Neural cell (in vitro differentiated cells): Measurements from ENCODE around the gene AFAP1L1.

Experiments used
- EP300 ChIP-seq: fragments of 450-650 bp; conservative IDR thresholded peaks from 2 replicates; pipeline ENCODE4 v1.6.1; 2014; ENCODE audit warnings: antibody characterized with exemption, mild to moderate bottlenecking, moderate library complexity; ENCODE audit not compliant: poor library complexity, severe bottlenecking
- EZH2 ChIP-seq: fragments of 200-600, 300-800 bp; shearing (Covaris generic), sonication (generic); IDR thresholded peaks from 2 replicates; pipeline ENCODE4 v1.6.1; 2014; ENCODE audit warnings: antibody characterized with exemption, low read length, borderline replicate concordance, mild to moderate bottlenecking; ENCODE audit not compliant: insufficient read depth, poor library complexity, severe bottlenecking
- MXI1 ChIP-seq: fragments of 450-650 bp; conservative IDR thresholded peaks from 2 replicates; pipeline ENCODE4 v1.6.1; 2014; ENCODE audit warnings: antibody characterized with exemption, mild to moderate bottlenecking; ENCODE audit not compliant: poor library complexity, severe bottlenecking
- POLR2AphosphoS5 ChIP-seq: IDR thresholded peaks from 2 replicates; pipeline ENCODE4 v1.6.1; 2012
- RAD21 ChIP-seq: fragments of 450-650 bp; conservative IDR thresholded peaks from 2 replicates; pipeline ENCODE4 v1.6.1; 2014; ENCODE audit warnings: antibody characterized with exemption, mild to moderate bottlenecking, moderate library complexity
- SMC3 ChIP-seq: fragments of 450-650 bp; conservative IDR thresholded peaks from 2 replicates; pipeline ENCODE4 v1.6.1; 2014; ENCODE audit warnings: antibody characterized with exemption, mild to moderate bottlenecking, moderate library complexity; ENCODE audit not compliant: poor library complexity
- TAF1 ChIP-seq: IDR thresholded peaks from 2 replicates; pipeline ENCODE4 v1.6.1; 2012; ENCODE audit warnings: low read depth
- TF ChIP-seq, protein P1 (sequence below): IDR thresholded peaks from 2 replicates; pipeline ENCODE4 v1.6.1; 2012; ENCODE audit warnings: borderline replicate concordance
- TF ChIP-seq, protein P2 (sequence below): fragments of 450-650 bp; IDR thresholded peaks from 2 replicates; pipeline ENCODE4 v1.5.1; 2014; ENCODE audit warnings: antibody characterized with exemption, mild to moderate bottlenecking, moderate library complexity; ENCODE audit not compliant: poor library complexity, severe bottlenecking

DNA sequence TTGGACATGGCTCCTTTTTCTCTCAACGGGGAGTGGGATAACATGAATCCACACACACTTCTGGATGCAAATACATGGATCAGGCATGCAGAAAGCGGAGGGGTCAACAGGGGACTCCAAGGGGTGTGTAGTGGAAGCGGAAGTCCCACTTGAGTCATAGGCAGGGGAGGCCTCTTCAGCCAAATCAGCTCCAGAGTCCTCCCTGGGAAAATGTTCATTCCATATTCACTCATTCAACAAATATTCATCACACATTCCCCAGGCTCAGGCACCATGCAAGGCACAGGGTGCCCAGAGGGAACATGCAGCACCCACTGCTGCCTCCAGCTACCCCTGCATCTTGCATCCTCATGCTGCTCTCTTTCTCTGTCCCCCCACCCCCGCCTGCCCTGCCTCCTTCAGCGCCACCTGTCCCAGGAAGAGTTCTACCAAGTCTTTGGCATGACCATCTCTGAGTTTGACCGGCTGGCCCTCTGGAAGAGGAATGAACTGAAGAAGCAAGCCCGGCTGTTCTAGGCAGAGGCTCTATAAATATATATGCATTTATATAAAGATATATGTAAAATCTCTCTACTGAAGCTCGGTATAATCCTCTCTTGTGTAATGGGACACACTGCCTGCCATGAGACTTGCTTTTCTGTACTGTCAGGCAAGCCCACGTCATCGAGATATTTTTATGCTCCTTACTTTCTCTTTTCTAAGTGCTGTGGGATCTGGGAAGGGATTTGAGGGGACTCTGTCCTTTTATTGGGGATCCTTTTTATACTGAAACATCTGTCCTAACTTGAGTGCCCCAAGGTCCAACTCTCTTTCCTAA lies 13.6 kb upstream of the AFAP1L1 start:
- TF ChIP-seq, protein P1, sequence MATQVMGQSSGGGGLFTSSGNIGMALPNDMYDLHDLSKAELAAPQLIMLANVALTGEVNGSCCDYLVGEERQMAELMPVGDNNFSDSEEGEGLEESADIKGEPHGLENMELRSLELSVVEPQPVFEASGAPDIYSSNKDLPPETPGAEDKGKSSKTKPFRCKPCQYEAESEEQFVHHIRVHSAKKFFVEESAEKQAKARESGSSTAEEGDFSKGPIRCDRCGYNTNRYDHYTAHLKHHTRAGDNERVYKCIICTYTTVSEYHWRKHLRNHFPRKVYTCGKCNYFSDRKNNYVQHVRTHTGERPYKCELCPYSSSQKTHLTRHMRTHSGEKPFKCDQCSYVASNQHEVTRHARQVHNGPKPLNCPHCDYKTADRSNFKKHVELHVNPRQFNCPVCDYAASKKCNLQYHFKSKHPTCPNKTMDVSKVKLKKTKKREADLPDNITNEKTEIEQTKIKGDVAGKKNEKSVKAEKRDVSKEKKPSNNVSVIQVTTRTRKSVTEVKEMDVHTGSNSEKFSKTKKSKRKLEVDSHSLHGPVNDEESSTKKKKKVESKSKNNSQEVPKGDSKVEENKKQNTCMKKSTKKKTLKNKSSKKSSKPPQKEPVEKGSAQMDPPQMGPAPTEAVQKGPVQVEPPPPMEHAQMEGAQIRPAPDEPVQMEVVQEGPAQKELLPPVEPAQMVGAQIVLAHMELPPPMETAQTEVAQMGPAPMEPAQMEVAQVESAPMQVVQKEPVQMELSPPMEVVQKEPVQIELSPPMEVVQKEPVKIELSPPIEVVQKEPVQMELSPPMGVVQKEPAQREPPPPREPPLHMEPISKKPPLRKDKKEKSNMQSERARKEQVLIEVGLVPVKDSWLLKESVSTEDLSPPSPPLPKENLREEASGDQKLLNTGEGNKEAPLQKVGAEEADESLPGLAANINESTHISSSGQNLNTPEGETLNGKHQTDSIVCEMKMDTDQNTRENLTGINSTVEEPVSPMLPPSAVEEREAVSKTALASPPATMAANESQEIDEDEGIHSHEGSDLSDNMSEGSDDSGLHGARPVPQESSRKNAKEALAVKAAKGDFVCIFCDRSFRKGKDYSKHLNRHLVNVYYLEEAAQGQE: no peak
- TF ChIP-seq TAF1: no peak
- TF ChIP-seq, protein P2, sequence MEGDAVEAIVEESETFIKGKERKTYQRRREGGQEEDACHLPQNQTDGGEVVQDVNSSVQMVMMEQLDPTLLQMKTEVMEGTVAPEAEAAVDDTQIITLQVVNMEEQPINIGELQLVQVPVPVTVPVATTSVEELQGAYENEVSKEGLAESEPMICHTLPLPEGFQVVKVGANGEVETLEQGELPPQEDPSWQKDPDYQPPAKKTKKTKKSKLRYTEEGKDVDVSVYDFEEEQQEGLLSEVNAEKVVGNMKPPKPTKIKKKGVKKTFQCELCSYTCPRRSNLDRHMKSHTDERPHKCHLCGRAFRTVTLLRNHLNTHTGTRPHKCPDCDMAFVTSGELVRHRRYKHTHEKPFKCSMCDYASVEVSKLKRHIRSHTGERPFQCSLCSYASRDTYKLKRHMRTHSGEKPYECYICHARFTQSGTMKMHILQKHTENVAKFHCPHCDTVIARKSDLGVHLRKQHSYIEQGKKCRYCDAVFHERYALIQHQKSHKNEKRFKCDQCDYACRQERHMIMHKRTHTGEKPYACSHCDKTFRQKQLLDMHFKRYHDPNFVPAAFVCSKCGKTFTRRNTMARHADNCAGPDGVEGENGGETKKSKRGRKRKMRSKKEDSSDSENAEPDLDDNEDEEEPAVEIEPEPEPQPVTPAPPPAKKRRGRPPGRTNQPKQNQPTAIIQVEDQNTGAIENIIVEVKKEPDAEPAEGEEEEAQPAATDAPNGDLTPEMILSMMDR: no peak
- TF ChIP-seq RAD21: no peak
- no peak for TF ChIP-seq EZH2
- TF ChIP-seq EP300: no peak
- TF ChIP-seq POLR2AphosphoS5: no peak
- TF ChIP-seq MXI1: no peak
- no peak for TF ChIP-seq SMC3
